ENCODE measurements around the gene PTPRD. TPM values are rescaled to one million over a fixed set of nuclear protein-coding genes. Genes with fewer than 3 reads are reported as not detected.

PTPRD gene
- total RNA-seq, 1 experiment from 2014 or later = 0.02 TPM

GRCh38 chr9:10237584-10237983, 375.2 kb downstream of the PTPRD start (continued):
- TF ChIP-seq CTCF (IDR thresholded peaks at IDR 0.05 in 2 of 3, conservative IDR thresholded peaks at IDR 0.05 in 1 of 3; ENCODE audit: borderline replicate concordance in 1 of 3, insufficient read depth in 1 of 3, low read depth in 2 of 3, low read length in 2 of 3) (no peak), SIN3A (IDR thresholded peaks at IDR 0.05; ENCODE audit: low read depth) (no peak), MAX (IDR thresholded peaks at IDR 0.05) (no peak), POLR2A (IDR thresholded peaks at IDR 0.05; ENCODE audit: borderline replicate concordance, extremely low read depth, insufficient read depth, insufficient read length) (no peak), EGR1 (IDR thresholded peaks at IDR 0.05; ENCODE audit: low read depth) (no peak), SRF (IDR thresholded peaks at IDR 0.05; ENCODE audit: low read depth) (no peak), ZFX (IDR thresholded peaks at IDR 0.05) (no peak)

GRCh38 chr9:10236161-10236560, 376.6 kb downstream of the PTPRD start:
- no peak for TF ChIP-seq FOSL1 (IDR thresholded peaks at IDR 0.05; ENCODE audit: low read depth)
- TF ChIP-seq SP1 (IDR thresholded peaks at IDR 0.05; ENCODE audit: low read depth) = no peak
- no peak for TF ChIP-seq ZFX (IDR thresholded peaks at IDR 0.05)
- TF ChIP-seq ATF3 (IDR thresholded peaks at IDR 0.05) = no peak
- no peak for TF ChIP-seq POLR2A (IDR thresholded peaks at IDR 0.05; ENCODE audit: borderline replicate concordance, extremely low read depth, insufficient read depth, insufficient read length)
- TF ChIP-seq RAD21 (IDR thresholded peaks at IDR 0.05; ENCODE audit: low read depth) = no peak
- TF ChIP-seq JUND (IDR thresholded peaks at IDR 0.05) = no peak
- TF ChIP-seq EGR1 (IDR thresholded peaks at IDR 0.05; ENCODE audit: low read depth) = no peak
- TF ChIP-seq EZH2 (IDR thresholded peaks at IDR 0.05) = no peak
- no peak for TF ChIP-seq ZBTB33 (IDR thresholded peaks at IDR 0.05; ENCODE audit: extremely low read depth, insufficient replicate concordance, low read length)
- TF ChIP-seq YY1 (IDR thresholded peaks at IDR 0.05; ENCODE audit: extremely low read depth, insufficient replicate concordance, low read depth, low read length) = no peak
- TF ChIP-seq ELF1 (IDR thresholded peaks at IDR 0.05; ENCODE audit: borderline replicate concordance, low read depth) = no peak
- TF ChIP-seq POLR2AphosphoS5 (IDR thresholded peaks at IDR 0.05; ENCODE audit: low read depth, low read length) = no peak
- no peak for TF ChIP-seq SRF (IDR thresholded peaks at IDR 0.05; ENCODE audit: low read depth)
- no peak for TF ChIP-seq ZNF274 (IDR thresholded peaks at IDR 0.05; ENCODE audit: low read depth, low read length)
- TF ChIP-seq EZH2phosphoT487 (IDR thresholded peaks at IDR 0.05; ENCODE audit: borderline replicate concordance) = no peak
- H3K4me1 ChIP-seq (ENCODE audit: control insufficient read depth in 1 of 2, insufficient read depth in 2 of 2, low read length in 2 of 2) = no peaks in the 10 kb centered on the region
- no peaks in the 10 kb centered on the region for H3K27me3 ChIP-seq (ENCODE audit: insufficient read depth, low read length)
- intact Hi-C loops (cut with micrococcal nuclease) = no loop called here
- POLR2A ChIA-PET = no interaction called here
- H3K79me2 ChIP-seq (ENCODE audit: insufficient read depth, low read length) = no peaks in the 10 kb centered on the region
- H3K4me3 ChIP-seq (replicated peaks in 1 of 2; ENCODE audit: low read depth in 1 of 2, low read length in 2 of 2) = no peak overlapping the region
- H3K9me3 ChIP-seq (ENCODE audit: control insufficient read depth in 1 of 2, insufficient read depth in 1 of 2, low read depth in 1 of 2, low read length in 2 of 2) = peaks cover 6 to 13% of the 10 kb centered on the region in 2 experiments
- H3K9ac ChIP-seq (ENCODE audit: low read length) = no peak overlapping the region
- no peaks in the 10 kb centered on the region for H4K20me1 ChIP-seq (ENCODE audit: insufficient read depth)
- no peak overlapping the region for H3K27ac ChIP-seq (ENCODE audit: low read depth, low read length)
- RAD21 ChIA-PET (ENCODE audit: low non-redundant PET in 1 of 2, low total read pairs in 2 of 2, uncharacterized antibody in 2 of 2, unreplicated experiment in 2 of 2) = no interaction called here
- DNase-seq (ENCODE audit: low read depth, low spot score) (no peak), ATAC-seq (no peak)
- no peaks in the 10 kb centered on the region for H3K36me3 ChIP-seq (ENCODE audit: control insufficient read depth in 1 of 2, insufficient read depth in 2 of 2, low read length in 2 of 2)
- H2AFZ ChIP-seq (ENCODE audit: low read depth, low read length, poor library complexity, severe bottlenecking) = no peak overlapping the region
- BruUV-seq (replicated peaks) = no TSS peak
- H3K4me2 ChIP-seq (ENCODE audit: low read length) = no peak overlapping the region
- no peaks in the 10 kb centered on the region for H3K9me2 ChIP-seq (ENCODE audit: insufficient read depth)
- CTCF ChIA-PET = no interaction called here
